ENCODE results near the gene POLD4. TPM values are rescaled to one million over a fixed set of nuclear protein-coding genes. Genes with fewer than 3 reads are reported as not detected.
A peak's percentile ranks its signal among the peaks of the same experiment; 100 is the strongest.

POLD4 gene
- polyA plus RNA-seq, 1 experiment = 119 TPM

DNA sequence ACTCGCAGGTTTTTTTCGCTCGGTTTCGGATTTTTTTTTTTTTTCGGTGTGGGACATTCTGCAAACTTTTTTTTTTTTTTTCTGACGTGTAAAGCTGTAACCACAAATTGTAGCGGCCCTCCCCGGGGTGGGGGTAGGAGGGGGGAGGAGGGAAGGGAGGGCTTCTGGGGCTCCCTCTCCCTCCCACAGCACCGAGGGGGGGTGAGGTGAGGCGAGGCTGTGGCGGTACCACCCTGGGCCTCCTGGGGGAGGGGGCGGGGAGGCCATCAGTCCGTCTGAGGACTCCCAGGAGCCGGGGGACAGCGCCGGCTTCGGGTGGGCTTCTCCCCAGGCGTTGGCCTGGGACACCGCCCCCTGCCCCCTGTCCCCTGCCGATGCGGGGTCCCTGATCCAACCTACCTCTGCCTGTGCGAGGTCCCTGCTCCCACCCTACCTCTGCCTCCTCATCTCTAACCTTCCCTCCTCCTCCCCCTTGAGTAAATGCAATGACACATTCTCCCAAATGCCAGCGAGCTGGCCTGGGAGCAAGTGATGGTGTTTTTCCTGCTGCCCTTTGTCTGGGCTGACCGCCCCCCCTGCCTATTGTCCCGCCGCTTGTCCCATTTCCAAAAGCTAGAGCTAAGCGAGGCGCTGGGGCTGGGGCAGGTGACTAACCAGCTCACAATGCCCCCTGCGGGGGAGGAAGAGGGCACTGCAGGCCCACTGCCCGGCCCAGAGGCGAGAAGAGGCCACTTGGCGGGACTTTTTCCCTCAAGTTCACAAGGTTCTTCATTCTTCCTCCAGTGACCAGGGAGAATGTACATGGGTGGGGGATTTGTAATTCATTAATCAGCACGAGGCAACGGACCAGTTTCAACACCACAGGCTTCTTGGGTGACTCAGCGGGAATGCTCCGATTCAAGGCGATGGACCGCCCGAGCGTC is 20.6 kb upstream of the POLD4 start:
- Histone ChIP-seq H3K36me3 (ENCODE audit: control insufficient read depth, insufficient read depth, low read length) (peaks cover 2% of the 10 kb centered on the region), H3K4me3 (ENCODE audit: low read depth, low read length) (peak overlapping the region; percentile 72), H3K27me3 (ENCODE audit: control insufficient read depth, insufficient read depth, low read length) (no peaks in the 10 kb centered on the region)
- DNase-seq (ENCODE audit: low read depth) = peak; percentile 89
- TF ChIP-seq, protein P1, sequence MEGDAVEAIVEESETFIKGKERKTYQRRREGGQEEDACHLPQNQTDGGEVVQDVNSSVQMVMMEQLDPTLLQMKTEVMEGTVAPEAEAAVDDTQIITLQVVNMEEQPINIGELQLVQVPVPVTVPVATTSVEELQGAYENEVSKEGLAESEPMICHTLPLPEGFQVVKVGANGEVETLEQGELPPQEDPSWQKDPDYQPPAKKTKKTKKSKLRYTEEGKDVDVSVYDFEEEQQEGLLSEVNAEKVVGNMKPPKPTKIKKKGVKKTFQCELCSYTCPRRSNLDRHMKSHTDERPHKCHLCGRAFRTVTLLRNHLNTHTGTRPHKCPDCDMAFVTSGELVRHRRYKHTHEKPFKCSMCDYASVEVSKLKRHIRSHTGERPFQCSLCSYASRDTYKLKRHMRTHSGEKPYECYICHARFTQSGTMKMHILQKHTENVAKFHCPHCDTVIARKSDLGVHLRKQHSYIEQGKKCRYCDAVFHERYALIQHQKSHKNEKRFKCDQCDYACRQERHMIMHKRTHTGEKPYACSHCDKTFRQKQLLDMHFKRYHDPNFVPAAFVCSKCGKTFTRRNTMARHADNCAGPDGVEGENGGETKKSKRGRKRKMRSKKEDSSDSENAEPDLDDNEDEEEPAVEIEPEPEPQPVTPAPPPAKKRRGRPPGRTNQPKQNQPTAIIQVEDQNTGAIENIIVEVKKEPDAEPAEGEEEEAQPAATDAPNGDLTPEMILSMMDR (IDR thresholded peaks at IDR 0.05; ENCODE audit: insufficient read depth, low read depth, low read length) = peak; percentile 45
- POLR2A ChIA-PET = interaction anchor here (0.5 to 1.5 kb wide), 6 partner anchors 18 to 88 kb away, joined by 3 to 23 read pairs (median 6); partner anchors contain the start of genes PPP1CA and RAD9A
- CTCF ChIA-PET = interaction anchor here (1.1 to 24.6 kb wide), 7 partner anchors 8 to 132 kb away, joined by 3 to 892 read pairs (median 3); partner anchors contain the start of genes POLD4 and PPP1CA

DNA sequence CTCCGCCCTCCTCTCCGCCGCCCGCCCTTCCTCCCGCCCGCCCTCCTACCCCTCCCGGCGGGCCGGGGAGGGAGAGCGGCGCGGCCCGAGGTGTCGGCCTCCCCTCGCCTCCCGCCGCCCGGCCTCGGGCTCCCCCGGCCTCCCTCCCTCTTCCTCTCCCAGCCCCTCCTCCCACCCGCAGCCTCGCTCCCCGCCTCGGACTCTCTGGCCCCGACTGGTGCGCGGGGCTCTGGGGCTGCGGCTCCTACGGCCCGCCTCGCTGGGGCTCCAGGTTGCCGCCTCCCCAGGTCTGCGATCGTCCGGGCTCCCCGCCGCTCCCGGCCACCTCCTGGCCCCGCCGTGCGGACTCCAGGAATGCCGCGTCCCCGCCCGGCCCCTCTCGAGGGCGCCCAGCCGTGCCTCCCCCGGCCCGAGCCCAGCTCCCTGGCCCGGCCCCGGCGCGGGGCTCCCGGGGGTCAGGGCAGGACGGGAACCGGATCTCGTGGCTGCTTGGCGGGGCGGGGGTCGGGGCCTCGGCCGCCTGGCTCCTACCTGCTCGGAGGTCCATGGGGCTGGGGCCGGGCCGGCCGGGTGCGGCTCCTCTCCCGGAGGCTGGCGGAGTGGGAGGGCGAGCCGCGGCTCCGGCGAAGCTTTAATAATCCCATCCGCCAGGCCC is 19.8 kb upstream of the POLD4 start, which contains the start of gene CLCF1:
Gene CLCF1, minus strand, starts transcription at position 606 of the 655 bp plus-strand sequence. Its CDS starts 59 bp downstream, at position 547.
- ChIA-PET POLR2A (interaction anchor here (0.5 to 1.5 kb wide), 4 partner anchors 18 to 56 kb away, joined by 3 to 23 read pairs (median 6); partner anchors contain the start of genes PPP1CA and RAD9A), CTCF (interaction anchor here (1.1 to 24.6 kb wide), 6 partner anchors 9 to 133 kb away, joined by 3 to 892 read pairs (median 40); partner anchors contain the start of genes POLD4 and PPP1CA)
- DNase-seq (ENCODE audit: low read depth) = no peak
- peak within 1 kb of the TSS; percentile 72 for H3K4me3 ChIP-seq (ENCODE audit: low read depth, low read length)
- H3K36me3 ChIP-seq (ENCODE audit: control insufficient read depth, insufficient read depth, low read length) = peaks cover 2% of the 10 kb centered on the region
- TF ChIP-seq, protein P1 (IDR thresholded peaks at IDR 0.05; ENCODE audit: insufficient read depth, low read depth, low read length) = no peak
- no peaks in the 10 kb centered on the region for H3K27me3 ChIP-seq (ENCODE audit: control insufficient read depth, insufficient read depth, low read length)

DNA sequence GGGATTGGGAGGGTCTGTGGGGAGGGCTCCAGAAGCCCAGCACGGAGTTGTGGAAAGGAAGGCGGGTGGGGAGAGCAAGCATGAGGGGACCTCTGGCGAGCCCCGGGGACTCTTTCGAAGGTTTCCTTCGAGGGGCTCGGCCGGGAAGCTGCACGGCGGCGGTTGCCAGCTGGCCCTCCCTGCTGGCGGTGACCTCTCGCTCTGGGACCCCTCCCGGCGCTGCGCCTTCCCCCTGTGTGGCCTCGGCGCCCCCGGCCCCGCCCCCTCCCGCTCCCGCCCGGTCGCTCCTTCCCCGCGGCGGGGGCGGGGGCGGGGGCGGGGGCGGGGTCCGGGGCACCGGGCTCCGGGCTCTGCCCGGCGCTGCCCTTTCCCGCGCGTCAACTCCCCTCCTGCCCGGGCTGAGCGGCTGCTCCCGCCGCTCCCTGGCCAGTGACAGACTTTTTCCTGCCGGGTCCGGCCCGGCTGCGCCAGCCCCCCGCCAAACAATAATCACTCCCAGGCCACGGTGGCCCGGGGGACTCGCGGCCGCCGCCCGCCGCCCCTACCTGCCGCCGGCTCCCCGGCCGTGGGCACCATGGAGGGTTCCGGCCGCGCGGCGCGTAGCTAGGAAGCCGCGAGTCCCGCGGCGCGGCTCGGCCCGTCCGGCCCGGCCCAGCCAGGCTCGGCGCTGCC is 19.1 kb upstream of the POLD4 start:
- TF ChIP-seq, protein P1 (IDR thresholded peaks at IDR 0.05; ENCODE audit: insufficient read depth, low read depth, low read length) = no peak
- Histone ChIP-seq H3K4me3 (ENCODE audit: low read depth, low read length) (peak overlapping the region; percentile 72), H3K27me3 (ENCODE audit: control insufficient read depth, insufficient read depth, low read length) (no peaks in the 10 kb centered on the region), H3K36me3 (ENCODE audit: control insufficient read depth, insufficient read depth, low read length) (peaks cover 2% of the 10 kb centered on the region)
- POLR2A ChIA-PET = interaction anchor here (0.6 kb wide), 1 partner anchor 9 kb away, joined by 8 read pairs; no protein-coding TSS in a partner anchor
- no peak for DNase-seq (ENCODE audit: low read depth)
- CTCF ChIA-PET = interaction anchor here (1.4 to 24.6 kb wide), 5 partner anchors 9 to 134 kb away, joined by 3 to 892 read pairs (median 78); partner anchors contain the start of gene POLD4

DNA sequence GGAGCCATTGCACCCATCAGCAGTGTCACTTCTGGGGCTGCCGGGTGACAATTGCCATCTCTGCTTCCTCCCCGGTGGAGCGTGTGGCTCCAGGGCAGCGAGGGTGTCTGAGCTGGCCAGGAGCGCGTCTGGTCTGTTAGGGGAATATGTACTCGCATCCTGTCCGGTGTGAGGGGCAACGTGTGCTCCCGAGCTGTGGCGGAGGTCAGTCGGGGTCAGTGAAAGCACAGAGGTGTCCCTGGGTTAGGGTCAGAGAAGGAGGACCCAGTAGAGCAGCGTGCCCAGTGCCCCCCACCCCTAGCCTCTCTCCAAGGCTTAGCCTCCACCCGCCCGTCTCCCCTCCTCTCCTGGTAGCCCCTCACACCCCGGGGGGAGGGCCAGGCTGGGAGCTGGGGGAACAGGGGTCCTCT is 18.6 kb upstream of the POLD4 start:
- H3K4me3 ChIP-seq (ENCODE audit: low read depth, low read length) = peak overlapping the region; percentile 72
- no peak for DNase-seq (ENCODE audit: low read depth)
- ChIA-PET CTCF (interaction anchor here (1.2 to 24.6 kb wide), 5 partner anchors 10 to 110 kb away, joined by 4 to 892 read pairs (median 78); partner anchors contain the start of gene POLD4), POLR2A (no interaction called here)
- peaks cover 2% of the 10 kb centered on the region for H3K36me3 ChIP-seq (ENCODE audit: control insufficient read depth, insufficient read depth, low read length)
- H3K27me3 ChIP-seq (ENCODE audit: control insufficient read depth, insufficient read depth, low read length) = no peaks in the 10 kb centered on the region
- TF ChIP-seq, protein P1 (IDR thresholded peaks at IDR 0.05; ENCODE audit: insufficient read depth, low read depth, low read length) = no peak

Measured in BJ (cell line).